HepG2 (cell line): ENCODE data around the gene INTS6L.

Source experiments
- CREB1 ChIP-seq, 2 experiments: fragments of 450-650 bp in 1 of 2; IDR thresholded peaks; 2 replicates each; pipeline ENCODE4 v1.6.1; 2016 to 2017; ENCODE audit warnings: control low read depth in 1 of 2, mild to moderate bottlenecking in 1 of 2, missing compliant biosample characterization in 1 of 2, missing genetic modification characterization in 1 of 2
- CTCF ChIP-seq: sonication (generic); formaldehyde crosslinking; IDR thresholded peaks from 2 replicates; pipeline ENCODE4 v1.5.0; 2020; ENCODE audit warnings: mild to moderate bottlenecking, missing genetic modification reagents, moderate library complexity
- IKZF1 ChIP-seq: fragments of 450-650 bp; IDR thresholded peaks from 2 replicates; pipeline ENCODE4 v1.7.1; 2016
- JUNB ChIP-seq: sonication (generic); formaldehyde crosslinking; IDR thresholded peaks from 2 replicates; pipeline ENCODE4 v1.8.0; 2022; ENCODE audit warnings: missing genetic modification reagents, mild to moderate bottlenecking, borderline replicate concordance
- MTF1 ChIP-seq: sonication (generic); formaldehyde crosslinking; IDR thresholded peaks from 2 replicates; pipeline ENCODE4 v1.5.0; 2020; ENCODE audit warnings: missing genetic modification reagents
- NFIB ChIP-seq: sonication (generic); formaldehyde crosslinking; IDR thresholded peaks from 2 replicates; pipeline ENCODE4 v1.9.0; 2021; ENCODE audit warnings: missing genetic modification reagents, mild to moderate bottlenecking, borderline replicate concordance
- NR2F2 ChIP-seq: IDR thresholded peaks from 2 replicates; pipeline ENCODE4 v1.6.1; 2012; ENCODE audit warnings: low read depth, inconsistent platforms, borderline replicate concordance
- POLR2A ChIP-seq, 2 experiments: IDR thresholded peaks; 2 replicates each; pipeline ENCODE4 v1.6.1; 2011; ENCODE audit warnings: low read depth in 2 of 2, low read length in 2 of 2, mild to moderate bottlenecking in 1 of 2, moderate library complexity in 1 of 2; ENCODE audit not compliant: insufficient read depth in 1 of 2
- POLR2AphosphoS5 ChIP-seq: IDR thresholded peaks from 2 replicates; pipeline ENCODE4 v1.6.1; 2012; ENCODE audit warnings: low read depth, low read length
- SETDB1 ChIP-seq: sonication (generic); formaldehyde crosslinking; IDR thresholded peaks from 2 replicates; pipeline ENCODE4 v1.5.1; 2020; ENCODE audit warnings: missing genetic modification reagents, mild to moderate bottlenecking, borderline replicate concordance
- ZBTB1 ChIP-seq: sonication (generic); formaldehyde crosslinking; IDR thresholded peaks from 2 replicates; pipeline ENCODE4 v1.4.0; 2020; ENCODE audit warnings: missing genetic modification reagents, borderline replicate concordance
- ZBTB40 ChIP-seq, 2 experiments: fragments of 450-650 bp in 1 of 2; sonication (generic) in 1 of 2; formaldehyde crosslinking in 1 of 2; IDR thresholded peaks; 2 replicates each; pipeline versions ENCODE4 v1.6.1 to v1.8.0; 2016 to 2022; ENCODE audit warnings: antibody characterized with exemption in 1 of 2, mild to moderate bottlenecking in 1 of 2, missing genetic modification reagents in 1 of 2
- ZFP36L1 ChIP-seq: sonication (generic); formaldehyde crosslinking; IDR thresholded peaks from 2 replicates; pipeline ENCODE4 v1.8.0; 2022; ENCODE audit warnings: mild to moderate bottlenecking, missing genetic modification reagents, moderate library complexity
- ZFX ChIP-seq: sonication (generic); formaldehyde crosslinking; IDR thresholded peaks from 2 replicates; pipeline ENCODE4 v1.4.0; 2020; ENCODE audit warnings: mild to moderate bottlenecking, low read depth, missing genetic modification reagents, moderate library complexity

DNA sequence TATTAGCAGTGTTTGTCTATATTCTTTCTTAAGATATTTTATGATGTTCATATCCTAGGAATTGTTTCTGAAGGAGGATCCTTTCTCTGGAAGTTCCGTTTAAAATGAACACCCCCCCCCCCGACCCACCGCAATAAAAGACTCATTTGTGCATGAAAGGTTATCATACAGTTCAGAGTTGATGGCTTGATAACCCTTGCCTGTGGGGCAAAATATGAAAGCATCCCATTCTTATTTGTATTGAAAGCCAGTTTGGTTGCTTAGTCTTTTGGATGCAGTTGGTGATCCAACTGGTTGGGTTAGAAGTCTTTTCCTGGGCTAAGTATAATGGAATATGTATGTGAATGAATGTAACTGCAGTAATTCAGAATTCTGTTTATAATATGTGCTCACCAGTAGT, 8.3 kb downstream of the INTS6L start:
- TF ChIP-seq NR2F2 (no peak), POLR2AphosphoS5 (no peak), ZFX (no peak), POLR2A (IDR thresholded peaks at IDR 0.05; ENCODE audit: insufficient read depth in 1 of 2, low read depth in 2 of 2, low read length in 2 of 2) (no peak), MTF1 (CRISPR knock-in tag) (no peak), CREB1 (IDR thresholded peaks at IDR 0.05) (no peak), CREB1 (CRISPR knock-in tag; IDR thresholded peaks at IDR 0.05) (no peak), JUNB (CRISPR knock-in tag) (no peak), SETDB1 (no peak), NFIB (CRISPR knock-in tag) (no peak), IKZF1 (no peak), ZBTB40 (IDR thresholded peaks at IDR 0.05) (no peak), ZBTB40 (CRISPR knock-in tag; IDR thresholded peaks at IDR 0.05) (no peak), CTCF (no peak), ZFP36L1 (no peak), ZBTB1 (CRISPR knock-in tag) (no peak)
